ENCODE results near the gene CD55.

CD55 gene

GRCh38 chr1:207329469-207329868 lies 8.0 kb downstream of the CD55 start:
- DNase-seq, result no peak

GRCh38 chr1:207330011-207330710 lies 8.7 kb downstream of the CD55 start:
- DNase-seq, result no peak

DNA sequence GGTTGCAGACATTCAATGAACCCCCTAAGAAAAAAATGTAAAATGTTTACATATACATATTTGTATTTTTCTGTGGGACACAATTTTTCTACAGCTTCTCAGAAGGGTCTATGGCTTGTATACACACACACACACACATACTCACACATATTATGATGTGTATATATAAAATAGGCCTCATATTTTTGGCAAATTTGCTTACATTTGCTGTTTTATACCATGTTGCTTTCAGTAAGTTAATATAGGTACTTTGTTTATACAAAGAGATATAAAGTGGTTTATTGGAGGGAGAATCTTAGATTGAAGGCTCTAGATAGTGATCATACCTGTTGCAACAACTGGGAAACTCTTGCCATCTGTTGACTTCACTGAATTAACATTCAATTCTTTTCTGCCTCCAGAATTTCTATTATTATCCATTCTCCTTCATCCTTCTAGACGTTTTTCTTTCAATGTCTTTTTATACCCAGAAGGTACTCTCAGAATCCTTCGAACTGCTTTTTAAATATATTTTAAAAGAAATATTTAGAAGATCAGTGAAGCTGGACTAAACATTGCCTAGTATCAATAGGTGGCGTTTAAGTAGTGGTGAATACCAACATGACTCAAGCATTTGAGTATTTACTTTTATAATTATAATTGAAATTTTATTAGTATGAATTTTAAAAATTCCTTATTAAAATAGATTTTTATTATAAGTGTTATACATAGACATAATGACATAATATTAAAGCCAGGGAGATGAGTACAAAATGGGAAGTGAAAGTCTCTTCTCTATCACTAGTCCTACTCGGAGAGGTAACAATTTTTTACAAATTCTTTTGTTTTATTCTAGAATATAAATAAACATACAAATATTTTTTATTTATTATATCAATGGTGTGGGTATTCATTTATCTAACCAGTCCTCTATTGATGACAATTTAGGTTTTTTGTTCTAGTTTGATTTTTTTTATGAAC lies 10.2 kb downstream of the CD55 start:
- no peak for DNase-seq

- DNase-seq, result no peak
Observed at GRCh38 chr1:207333009-207333600, 11.6 kb downstream of the CD55 start.

GRCh38 chr1:207333620-207334019 lies 12.1 kb downstream of the CD55 start:
- no peak for DNase-seq

DNA sequence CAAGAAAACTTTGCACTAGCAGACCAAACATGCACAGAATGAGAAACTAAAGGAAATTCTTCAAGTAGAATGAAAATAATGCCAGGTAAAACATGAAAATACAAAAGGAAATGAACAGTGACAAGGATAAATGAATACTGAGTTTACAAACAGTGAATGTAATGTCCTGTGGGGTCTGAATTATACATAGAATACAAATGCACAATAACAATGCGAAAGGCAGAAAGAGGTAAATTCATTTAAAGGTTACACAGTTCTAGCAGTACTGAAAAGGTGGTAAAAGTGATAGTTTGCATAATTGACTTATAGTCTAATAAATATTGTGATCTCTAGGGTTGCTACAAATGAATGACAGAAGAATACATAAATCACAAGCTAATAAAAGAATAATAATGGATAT lies 12.9 kb downstream of the CD55 start:
- no peak for DNase-seq

GRCh38 chr1:207335138-207335537 lies 13.7 kb downstream of the CD55 start:
- DNase-seq, result no peak

DNA sequence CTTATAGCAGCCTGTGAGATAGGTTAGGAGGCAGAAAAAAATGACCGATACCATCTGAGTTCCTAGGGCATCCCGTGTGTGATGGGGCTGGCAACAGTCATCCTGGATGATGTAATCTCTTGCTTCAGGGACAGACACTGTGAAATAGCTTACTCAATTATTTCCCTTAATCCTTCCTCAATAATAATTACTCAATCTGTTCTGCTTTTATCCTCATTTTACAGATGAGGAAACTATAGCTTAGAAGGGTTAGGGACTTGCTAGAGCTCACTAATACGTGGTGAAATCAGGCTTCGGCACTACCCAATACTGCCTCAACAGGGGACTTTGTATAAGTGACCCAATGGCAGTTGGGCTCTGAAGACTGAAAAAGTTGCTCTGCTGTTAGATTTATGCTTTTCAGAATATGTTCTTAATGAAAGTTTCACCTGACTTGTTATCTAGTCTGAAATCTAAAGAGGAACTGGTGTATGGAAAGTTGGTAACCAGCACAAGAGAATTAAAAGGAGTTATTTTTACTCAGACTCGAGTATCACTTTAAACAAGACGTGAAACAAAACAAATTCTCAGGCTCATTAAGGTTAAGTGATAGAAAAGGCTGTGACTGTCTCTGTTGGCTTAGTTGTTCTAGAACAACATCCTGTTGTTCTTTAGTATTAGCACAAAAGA lies 14.4 kb downstream of the CD55 start:
- DNase-seq, result no peak

GRCh38 chr1:207336559-207337467 lies 15.3 kb downstream of the CD55 start:
- no peak for DNase-seq

DNA sequence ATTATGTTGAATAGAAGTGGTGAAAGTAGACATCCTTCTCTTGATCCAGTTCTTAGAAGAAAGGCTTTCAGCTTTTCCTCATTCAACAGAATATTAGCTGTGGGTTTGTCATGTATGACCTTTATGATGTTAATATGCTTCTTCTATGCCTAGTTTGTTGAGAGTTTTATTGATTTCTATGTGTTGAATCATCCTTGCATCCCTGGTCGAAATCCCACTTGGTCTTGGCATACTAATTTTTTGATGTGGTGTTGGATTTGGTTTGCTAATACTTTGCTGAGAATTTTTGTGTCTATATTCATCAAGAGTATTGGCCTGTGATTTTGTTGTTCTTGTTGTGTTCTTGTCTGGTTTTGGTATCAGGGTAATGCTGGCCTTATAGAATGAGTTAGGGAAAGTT lies 20.9 kb downstream of the CD55 start:
- no peak for DNase-seq

DNA sequence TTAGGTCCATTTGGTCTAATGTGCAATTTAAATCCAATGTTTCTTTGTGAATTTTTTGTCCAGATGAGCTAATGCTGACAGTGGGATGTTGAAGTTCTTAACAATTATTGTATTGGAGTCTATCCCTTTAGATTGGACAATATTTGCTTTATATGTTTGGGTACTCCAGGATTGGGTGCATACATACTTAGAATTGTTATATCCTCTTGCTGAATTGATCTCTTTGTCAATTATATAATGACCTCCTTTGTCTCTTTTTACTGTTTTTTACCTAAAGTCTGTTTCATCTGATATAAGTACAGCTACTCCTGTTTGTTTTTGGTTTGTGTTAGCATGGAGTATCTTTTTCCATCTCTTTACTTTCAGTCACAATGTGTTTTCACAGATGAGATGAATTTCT lies 22.2 kb downstream of the CD55 start:
- no peak for DNase-seq

- no peak for DNase-seq
Observed at GRCh38 chr1:207344221-207344620, 22.7 kb downstream of the CD55 start.

DNA sequence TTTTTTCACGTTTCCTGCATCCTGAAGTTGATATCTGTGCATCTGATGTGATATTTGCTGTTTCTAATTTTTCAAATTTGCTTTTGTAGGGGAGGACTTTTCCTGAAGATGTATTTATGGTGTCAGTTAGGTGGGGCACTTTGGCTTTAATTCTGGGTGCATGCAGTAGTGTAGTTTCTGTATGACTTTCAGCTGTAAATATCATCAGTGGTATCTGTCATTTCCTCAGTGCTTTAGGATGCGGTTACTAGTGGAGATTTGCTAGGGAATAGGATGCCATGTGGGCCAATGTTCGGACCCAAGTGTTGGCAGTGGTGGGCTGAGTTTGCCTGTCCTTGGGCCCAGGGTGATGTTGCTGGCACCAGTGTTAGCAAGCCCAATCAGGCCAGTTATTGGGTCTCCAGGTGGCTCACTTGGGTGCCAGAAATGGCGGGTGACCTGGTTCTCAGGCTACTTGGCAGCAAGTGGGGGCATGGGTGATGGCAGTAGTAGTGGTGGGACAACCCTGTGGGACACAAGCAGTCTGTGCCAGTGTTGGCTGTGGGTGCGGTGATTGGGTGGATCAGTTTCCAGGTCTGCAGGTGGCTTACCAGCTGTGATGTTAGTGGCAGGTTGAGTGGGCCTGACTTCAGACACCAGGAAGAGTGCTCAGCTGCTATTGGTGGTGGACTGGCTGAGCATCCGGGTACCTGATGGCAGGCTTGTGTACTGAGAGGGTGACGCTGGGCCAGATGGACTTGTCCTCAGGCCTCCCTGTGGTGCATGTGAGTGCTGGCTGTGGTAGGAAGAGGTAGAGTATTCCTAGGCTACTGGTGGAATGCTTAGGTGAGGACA lies 24.4 kb downstream of the CD55 start:
- DNase-seq, result no peak

GRCh38 chr1:207346513-207346912 lies 25.0 kb downstream of the CD55 start:
- DNase-seq, result no peak

- DNase-seq, result no peak
Observed at GRCh38 chr1:207349979-207350378, 28.5 kb downstream of the CD55 start.

DNA sequence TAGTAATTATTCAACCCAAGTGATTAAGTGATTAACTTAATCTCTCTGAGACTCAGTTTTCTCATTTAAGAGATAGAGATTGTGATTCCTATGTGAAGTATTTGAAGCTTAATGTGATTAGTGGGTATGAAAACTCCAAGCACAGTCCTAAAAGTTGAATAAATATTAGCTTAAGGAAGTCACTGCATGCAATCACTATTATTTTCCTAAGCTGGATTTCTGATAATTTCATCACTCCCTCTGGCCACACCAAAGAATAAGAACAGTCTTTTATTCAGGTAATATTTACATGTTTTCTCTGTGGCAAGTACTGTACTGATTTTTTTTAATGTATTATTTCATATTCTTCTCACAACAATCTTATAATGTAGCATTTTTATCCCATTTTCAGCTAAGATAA lies 31.1 kb downstream of the CD55 start:
- no peak for DNase-seq

DNA sequence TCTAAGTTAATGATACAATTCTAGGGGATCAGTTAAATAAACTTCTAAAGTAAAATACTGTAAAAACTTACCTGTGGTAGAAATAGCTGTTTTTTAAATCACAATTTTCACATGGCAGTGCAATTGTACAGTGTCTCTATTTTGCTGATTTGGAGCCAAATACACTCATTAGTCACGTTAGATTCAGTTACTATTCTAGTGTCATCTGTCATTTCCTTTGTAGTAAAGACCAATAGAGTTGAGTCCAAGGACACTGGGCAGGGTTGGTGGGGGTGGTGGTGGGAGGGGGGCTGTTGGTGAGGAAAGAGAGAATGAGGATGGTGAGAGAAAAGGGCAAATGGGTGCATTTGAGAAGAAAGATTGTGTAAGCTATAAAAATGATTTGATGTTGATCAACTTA lies 33.6 kb downstream of the CD55 start:
- DNase-seq, result no peak

DNA sequence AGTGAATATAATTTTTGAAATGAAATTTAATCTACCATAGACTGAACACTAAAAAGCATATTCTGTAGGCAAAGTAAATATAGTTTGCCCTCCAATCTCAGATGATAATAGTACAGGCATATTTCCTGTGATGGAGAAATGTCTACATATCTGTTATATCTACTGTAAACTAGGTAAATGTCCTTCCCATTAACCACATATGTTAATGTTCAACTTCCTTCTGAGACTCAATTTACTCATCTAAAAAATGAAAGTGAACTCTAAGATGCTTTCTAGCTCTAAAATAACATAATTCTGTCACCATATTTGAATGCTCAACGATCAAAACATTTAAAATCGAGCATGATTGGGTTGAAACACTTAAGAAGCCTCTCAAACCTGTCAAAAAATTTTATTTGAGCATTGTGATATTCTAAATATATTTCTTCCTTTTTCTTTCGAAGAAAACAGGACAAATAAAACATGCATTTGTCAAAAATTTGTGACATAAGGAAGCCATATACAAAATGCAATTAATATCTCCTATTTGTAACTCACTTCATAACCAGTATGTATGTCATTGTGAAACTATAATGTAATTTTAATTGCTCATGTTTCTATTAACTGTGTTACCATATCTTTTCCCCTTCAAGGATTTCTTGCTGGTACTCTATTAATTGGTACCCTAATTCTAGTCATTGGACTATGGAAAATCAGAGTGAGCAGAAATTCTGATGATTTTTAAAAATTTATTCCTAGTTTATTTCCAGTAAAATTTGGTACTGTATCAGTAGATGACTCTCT lies 34.2 kb downstream of the CD55 start:
- no peak for DNase-seq

- no peak for DNase-seq
Observed at GRCh38 chr1:207361029-207361428, 39.6 kb downstream of the CD55 start.
